Ovary (tissue), 9 donors: Measurements from ENCODE around the gene IL17RE. TPM values are rescaled to one million over a fixed set of nuclear protein-coding genes. Genes with fewer than 3 reads are reported as not detected.
"Not testable (repeated sequence)": the region's sequence is repeated elsewhere in the genome, so short reads cannot be mapped to it uniquely, and the experiment has no call there.

ENCODE experiments used
- DNase-seq, 5 donors: peaks; one replicate each; pipeline ENCODE4 v3.0.0-alpha.2; 2019 to 2020
- H3K27ac ChIP-seq, 2 donors: fragments of 200-600 bp; one replicate each; pipeline versions ENCODE4 v1.5.1 to v1.8.0; 2019 to 2022
- H3K27me3 ChIP-seq: fragments of 200-600 bp; one replicate; pipeline ENCODE4 v1.8.0; 2022
- H3K36me3 ChIP-seq: fragments of 200-600 bp; sonication (generic); one replicate; pipeline ENCODE4 v1.5.1; 2019
- H3K4me1 ChIP-seq: one replicate; pipeline ENCODE4 v1.8.1; 2013; ENCODE audit warnings: mild to moderate bottlenecking, moderate library complexity; ENCODE audit not compliant: insufficient read depth
- H3K4me3 ChIP-seq: fragments of 200-600 bp; sonication (generic); one replicate; pipeline ENCODE4 v1.5.1; 2017
- H3K9me3 ChIP-seq, 2 donors: fragments of 200-600 bp in 1 of 2; sonication (generic) in 1 of 2; one replicate each; pipeline versions ENCODE4 v1.5.1 to v1.8.1; 2013 to 2019; ENCODE audit warnings: mild to moderate bottlenecking in 1 of 2, moderate library complexity in 1 of 2
- CTCF ChIP-seq, 3 donors: fragments of 450-650 bp in 2 of 3; fragments of 200-600 bp in 1 of 3; IDR thresholded peaks; one replicate each; pipeline versions ENCODE4 v1.5.1 to v1.8.0; 2016 to 2022; ENCODE audit warnings: antibody characterized with exemption in 3 of 3, mild to moderate bottlenecking in 1 of 3
- EP300 ChIP-seq: sonication (generic); formaldehyde crosslinking; IDR thresholded peaks from one replicate; pipeline ENCODE4 v1.6.1; 2017; ENCODE audit warnings: antibody characterized with exemption
- POLR2A ChIP-seq: fragments of 450-650 bp; IDR thresholded peaks from one replicate; pipeline ENCODE4 v1.6.1; 2017; ENCODE audit warnings: antibody characterized with exemption, mild to moderate bottlenecking, moderate library complexity
- WGBS, 3 donors: extraction: QIAGEN DNeasy Blood & Tissue Kit in 1 of 3; methylation state at CpG; one replicate each; pipeline versions ENCODE4 v1.1.5 to v1.1.7; 2013 to 2017; 5-methylcytosine and 5-hydroxymethylcytosine counted together
- intact Hi-C, 4 donors: fragments of 100-400 bp; cut with DNase I; formaldehyde crosslinking; loops; one replicate each; pipeline versions ENCODE4 v1.11.0 to v1.15.1; 2022 to 2023
- polyA plus RNA-seq, 2 donors: library from polyadenylated mRNA; stranded (reverse); fragments of 200-250 nt in 1 of 2; fragments of 350-450 nt in 1 of 2; fragmentation: Illumina TruSeq in 1 of 2; extraction: RNeasy Lipid Tissue Mini Kit (QIAGEN cat#74804) in 1 of 2; gene quantifications; one replicate each; pipeline ENCODE4 v1.2.3, GENCODE V29; 2013 to 2014
- total RNA-seq, 7 donors: library from RNA; depleted of rRNA in 2 of 7; stranded (reverse); fragments of >200 nt in 2 of 7; fragmentation: NEBNext Ultra II Directional in 3 of 7; extraction: Animal tissue kit (Norgen Biotek cat#: 25700) in 3 of 7; gene quantifications; one replicate each; pipeline versions ENCODE4 v1.1.0 to v1.2.4, GENCODE V29; 2016 to 2023
- donor health status: DM: no; HTN: no; CAD: no; lungs with moderate emphysema.
- donor health status: DM: no; HTN: no; CAD: no.
- donor health status: Bipolar disorder and iron deficiency.
- donor health status: DM: yes; HTN: yes; CAD: no.
- donor health status: DM: no; HTN: no; CAD: no.
- donor health status: DM: yes; HTN: yes; CAD: no.

The IL17RE gene
- total and polyA plus RNA-seq, 9 donors, result 0.48 to 3.6 (median 1.3) TPM

- no peaks in the 10 kb centered on the region for H3K9me3 ChIP-seq
- DNase-seq, result no peak
- no peaks in the 10 kb centered on the region for H3K36me3 ChIP-seq
- H3K27me3 ChIP-seq, result no peaks in the 10 kb centered on the region
- no peak overlapping the region for H3K4me3 ChIP-seq
- intact Hi-C loops, result loop anchor here in 1 of 4 donors (10.0 kb wide), 1 partner anchor 204 kb away; the partner anchor contains the start of gene BRPF1
- no peak for TF ChIP-seq EP300
- no peak for TF ChIP-seq CTCF (IDR thresholded peaks at IDR 0.05)
- TF ChIP-seq POLR2A, result no peak
- 91 to 97% (median 93%) methylated on average over 2 of the region's 2 CpGs for WGBS, 3 donors
- peaks cover 3% of the 10 kb centered on the region for H3K4me1 ChIP-seq
- no peak overlapping the region for H3K27ac ChIP-seq
Observed at GRCh38 chr3:9938966-9939365, 36.3 kb downstream of the IL17RE start.

DNA sequence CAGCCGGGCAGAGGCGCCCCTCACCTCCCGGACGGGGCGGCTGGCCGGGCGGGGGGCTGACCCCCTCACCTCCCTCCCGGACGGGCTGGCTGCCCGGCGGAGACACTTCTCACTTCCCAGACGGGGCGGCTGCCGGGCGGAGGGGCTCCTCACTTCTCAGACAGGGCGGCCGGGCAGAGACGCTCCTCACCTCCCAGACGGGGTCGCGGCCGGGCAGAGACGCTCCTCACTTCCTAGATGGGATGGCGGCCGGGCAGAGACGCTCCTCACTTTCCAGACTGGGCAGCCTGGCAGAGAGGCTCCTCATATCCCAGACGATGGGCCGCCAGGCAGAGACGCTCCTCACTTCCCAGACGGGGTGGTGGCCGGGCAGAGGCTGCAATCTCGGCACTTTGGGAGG lies 37.3 kb downstream of the IL17RE start:
- WGBS, 3 donors, result 89 to 95% (median 90%) methylated on average over 10 to 30 of the region's 32 CpGs
- not testable (repeated sequence) for H3K27me3 ChIP-seq, H3K4me1 ChIP-seq, H3K36me3 ChIP-seq, DNase-seq, H3K27ac ChIP-seq, H3K4me3 ChIP-seq, H3K9me3 ChIP-seq
- intact Hi-C loops, result loop anchor here in 3 of 4 donors (10.0 kb wide), 3 partner anchors 75 to 205 kb away; partner anchors contain the start of genes BRPF1 (in 1 of the 3) and RPUSD3 (in 1 of the 3)

- intact Hi-C loops, result loop anchor here in 2 of 4 donors (10.0 kb wide), 2 partner anchors 74 to 96 kb away; partner anchors contain the start of gene RPUSD3 (in 1 of the 2)
- Histone ChIP-seq H3K4me1 (no peaks in the 10 kb centered on the region), H3K4me3 (no peak overlapping the region), H3K36me3 (no peaks in the 10 kb centered on the region), H3K27ac (no peak overlapping the region), H3K27me3 (no peaks in the 10 kb centered on the region), H3K9me3 (no peaks in the 10 kb centered on the region)
- no peak for DNase-seq
- WGBS, 3 donors, result 86 to 91% (median 89%) methylated on average over 10 of the region's 10 CpGs
- no peak for TF ChIP-seq EP300
- no peak for TF ChIP-seq POLR2A
- TF ChIP-seq CTCF (IDR thresholded peaks at IDR 0.05), result no peak
Observed at GRCh38 chr3:9940746-9941145, 38.1 kb downstream of the IL17RE start.

DNA sequence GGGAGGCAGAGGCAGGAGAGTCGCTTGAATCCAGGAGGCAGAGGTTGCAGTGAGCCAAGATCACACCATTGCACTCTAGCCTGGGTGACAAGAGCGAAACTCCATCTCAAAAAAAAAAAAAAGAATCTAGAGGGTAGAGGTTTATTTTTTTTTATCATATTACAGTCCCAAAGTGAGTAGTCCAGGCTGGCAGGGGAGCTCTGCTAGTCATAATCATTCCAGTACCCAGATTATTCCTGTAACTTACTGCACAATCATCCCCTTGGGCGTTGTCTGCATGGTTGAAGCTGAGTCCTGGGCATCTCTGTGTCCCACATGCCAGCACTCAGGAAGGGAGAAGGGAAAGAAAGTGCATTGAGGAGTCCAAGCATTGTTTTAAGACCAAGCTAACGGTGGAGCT lies 39.5 kb downstream of the IL17RE start:
- Histone ChIP-seq H3K27me3 (no peaks in the 10 kb centered on the region), H3K36me3 (no peaks in the 10 kb centered on the region), H3K4me1 (no peaks in the 10 kb centered on the region), H3K9me3 (no peaks in the 10 kb centered on the region), H3K27ac (no peak overlapping the region), H3K4me3 (no peak overlapping the region)
- WGBS, 3 donors, result 79 to 81% (median 81%) methylated on average over 4 of the region's 4 CpGs
- TF ChIP-seq EP300 (no peak), POLR2A (no peak), CTCF (IDR thresholded peaks at IDR 0.05) (no peak)
- intact Hi-C loops, result loop anchor here in 2 of 4 donors (10.0 kb wide), 2 partner anchors 73 to 97 kb away; partner anchors contain the start of gene RPUSD3 (in 1 of the 2)
- no peak for DNase-seq

GRCh38 chr3:9942934-9943690 lies 40.5 kb downstream of the IL17RE start:
- no peak overlapping the region for H3K27ac ChIP-seq
- H3K4me3 ChIP-seq, result no peak overlapping the region
- H3K36me3 ChIP-seq, result no peaks in the 10 kb centered on the region
- no peak for DNase-seq
- H3K27me3 ChIP-seq, result no peaks in the 10 kb centered on the region
- peaks cover 5% of the 10 kb centered on the region for H3K4me1 ChIP-seq
- WGBS, 3 donors, result 74 to 84% (median 77%) methylated on average over 11 of the region's 11 CpGs
- no peak for TF ChIP-seq POLR2A
- no peak for TF ChIP-seq EP300
- no peak for TF ChIP-seq CTCF (IDR thresholded peaks at IDR 0.05)
- intact Hi-C loops, result loop anchor here in 2 of 4 donors (10.0 kb wide), 2 partner anchors 72 to 98 kb away; partner anchors contain the start of gene RPUSD3 (in 1 of the 2)
- H3K9me3 ChIP-seq, result no peaks in the 10 kb centered on the region
